Measurements from ENCODE around the gene KLF1. TPM values are rescaled to one million over a fixed set of nuclear protein-coding genes. Genes with fewer than 3 reads are reported as not detected.

The KLF1 gene
- total and polyA plus RNA-seq, 2 of the 13 experiments (the other 11 are each of a cell fraction or from before 2014, with no cell fraction given), result not detected

GRCh38 chr19:12884202-12884601 lies 2.8 kb downstream of the KLF1 start:
- no TSS peak for BruUV-seq (replicated peaks)
- intact Hi-C loops (cut with micrococcal nuclease; ENCODE audit: unreplicated experiment), result no loop called here
- Histone ChIP-seq H2AFZ (ENCODE audit: low read length) (no peak overlapping the region), H3K9me3 (ENCODE audit: low read length) (peaks cover 13% of the 10 kb centered on the region), H3K36me3 (replicated peaks in 1 of 2; ENCODE audit: control insufficient read depth in 1 of 2, insufficient read depth in 2 of 2, low read length in 2 of 2) (no peaks in the 10 kb centered on the region), H3K79me2 (ENCODE audit: insufficient read depth, low read length) (no peaks in the 10 kb centered on the region), H3K4me3 (replicated peaks in 1 of 3; ENCODE audit: insufficient read depth in 1 of 3, low read depth in 2 of 3, low read length in 3 of 3) (no peak overlapping the region), H3K9ac (ENCODE audit: insufficient read depth, low read depth, low read length) (no peak overlapping the region), H3K4me1 (ENCODE audit: insufficient read depth, low read length) (peaks cover 34% of the 10 kb centered on the region), H3K4me2 (ENCODE audit: low read depth, low read length) (no peak overlapping the region), H3K27me3 (ENCODE audit: control insufficient read depth in 1 of 2, insufficient read depth in 2 of 2, low read length in 2 of 2) (peaks cover 0 to 18% of the 10 kb centered on the region in 2 experiments; a peak in 3 of 5 replicates), H3K27ac (ENCODE audit: extremely low read length, insufficient read depth, low read length) (no peak overlapping the region), H4K20me1 (ENCODE audit: insufficient read depth, low read length) (no peaks in the 10 kb centered on the region)
- FAIRE-seq (no peak), ATAC-seq (no peak), DNase-seq (ENCODE audit: low spot score) (no peak)
- WGBS (ENCODE audit: low lambda C conversion rate), result no CpG with 5 or more reads among the region's 3 CpGs
- ChIA-PET CTCF (ENCODE audit: low intra/inter-chr PET ratio, low total read pairs) (no interaction called here), POLR2A (interaction anchor here (1.4 kb wide), 1 partner anchor 11 kb away, joined by 3 read pairs; no protein-coding TSS in a partner anchor)
- no peak for TF ChIP-seq TEF (CRISPR knock-in tag; IDR thresholded peaks at IDR 0.05)
- TF ChIP-seq ZSCAN25 (CRISPR knock-in tag; IDR thresholded peaks at IDR 0.05), result no peak
- no peak for TF ChIP-seq ZEB1 (IDR thresholded peaks at IDR 0.05; ENCODE audit: insufficient replicate concordance, low read depth)
- no peak for TF ChIP-seq AGO2 (optimal IDR thresholded peaks at IDR 0.05; ENCODE audit: low read depth, low read length)
- TF ChIP-seq HCFC1 (IDR thresholded peaks at IDR 0.05; ENCODE audit: low read depth, low read length), result no peak
- TF ChIP-seq ZNF256 (CRISPR knock-in tag; conservative IDR thresholded peaks at IDR 0.05), result no peak
- TF ChIP-seq MTA3 (CRISPR knock-in tag; IDR thresholded peaks at IDR 0.05), result no peak
- TF ChIP-seq ZNF18 (CRISPR knock-in tag; IDR thresholded peaks at IDR 0.05; ENCODE audit: insufficient replicate concordance), result no peak
- no peak for TF ChIP-seq HNF4A (CRISPR knock-in tag; IDR thresholded peaks at IDR 0.05)
- no peak for TF ChIP-seq HES4 (CRISPR knock-in tag; IDR thresholded peaks at IDR 0.05; ENCODE audit: borderline replicate concordance)
- TF ChIP-seq ZNF746 (CRISPR knock-in tag; IDR thresholded peaks at IDR 0.05), result no peak
- TF ChIP-seq SOX13 (IDR thresholded peaks at IDR 0.05), result no peak
- no peak for TF ChIP-seq SOX13 (CRISPR knock-in tag; conservative IDR thresholded peaks at IDR 0.05 in 1 of 2, IDR thresholded peaks at IDR 0.05 in 1 of 2)
- TF ChIP-seq ZNF761 (CRISPR knock-in tag; conservative IDR thresholded peaks at IDR 0.05), result no peak
- no peak for TF ChIP-seq NFKB2 (CRISPR knock-in tag; IDR thresholded peaks at IDR 0.05; ENCODE audit: borderline replicate concordance)
- TF ChIP-seq ZNF740 (CRISPR knock-in tag; IDR thresholded peaks at IDR 0.05), result no peak
- no peak for TF ChIP-seq KDM4B (CRISPR knock-in tag; IDR thresholded peaks at IDR 0.05)
- TF ChIP-seq ZNF446 (CRISPR knock-in tag; IDR thresholded peaks at IDR 0.05), result no peak
- TF ChIP-seq REL (CRISPR knock-in tag; conservative IDR thresholded peaks at IDR 0.05), result no peak
- in situ Hi-C loops (cut with HindIII; ENCODE audit: extremely low pct_ligation_motif_present, low pct_unique_long_range_greater_than_20kb), result no loop called here
